Kidney tubule cell (primary cell): Measurements from ENCODE around the gene GNG12.

Experiments
- DNase-seq: peaks from one replicate; pipeline ENCODE4 v3.0.0-alpha.2; 2018; ENCODE audit warnings: low spot score

Gene GNG12

GRCh38 chr1:67832737-67833601 is at the start of gene GNG12:
GNG12 (minus strand) TSS chr1:67833467; CDS start chr1:67707686, 125,781 bp downstream.
- DNase-seq = peak; percentile 86

GRCh38 chr1:67882196-67882958 is 49.1 kb upstream of the GNG12 start:
- no peak for DNase-seq

- peak; percentile 10 for DNase-seq
Observed at GRCh38 chr1:67880056-67880601, 46.9 kb upstream of the GNG12 start.

DNA sequence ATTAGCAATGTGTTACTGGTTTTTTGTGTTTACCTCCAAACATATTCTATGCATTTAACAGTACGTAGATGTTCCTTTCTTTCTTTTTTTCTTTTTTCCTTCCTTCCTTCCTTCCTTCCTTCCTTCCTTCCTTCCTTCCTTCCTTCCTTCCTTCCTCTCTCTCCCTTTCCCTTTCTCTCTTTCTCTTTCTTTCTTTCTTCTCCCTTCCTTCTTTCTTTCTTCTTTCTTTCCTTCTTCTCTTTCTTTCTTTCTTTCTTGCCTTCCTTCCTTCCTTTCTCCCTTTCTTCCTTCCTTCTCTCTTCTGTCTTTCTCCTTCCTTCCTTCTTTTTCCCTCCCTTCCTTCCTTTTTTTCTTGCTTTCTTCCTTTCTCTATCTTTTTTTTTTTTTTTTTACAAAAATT is 46.2 kb upstream of the GNG12 start:
- no peak for DNase-seq

DNA sequence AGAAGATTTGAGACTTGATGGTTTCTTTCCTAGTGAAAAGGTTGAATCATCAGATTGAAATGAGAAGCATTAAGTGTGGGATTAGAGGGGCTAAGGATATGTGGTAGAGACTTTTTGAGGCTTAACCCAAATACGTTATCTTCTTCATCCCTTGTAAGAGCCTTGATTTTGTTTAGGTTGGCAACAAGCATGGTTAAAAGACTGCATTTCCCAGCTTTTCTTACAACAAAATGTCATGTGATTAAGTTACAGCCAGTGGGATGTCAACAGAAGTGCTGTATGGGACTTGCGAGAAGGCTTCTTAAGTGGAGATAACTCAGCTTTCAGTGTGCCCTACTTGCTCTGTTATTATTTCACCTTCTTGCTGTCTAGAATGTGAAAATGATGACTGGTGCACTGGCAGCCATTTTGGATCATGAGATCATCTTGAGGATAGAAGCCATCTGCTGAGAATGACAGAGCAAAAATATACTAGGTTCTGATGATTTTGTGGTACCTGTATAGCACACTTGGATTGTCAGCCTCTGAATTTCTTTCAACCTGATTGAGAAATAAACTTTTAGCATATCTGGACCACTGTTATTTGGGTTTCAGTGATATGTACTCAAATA is 41.3 kb upstream of the GNG12 start:
- DNase-seq = no peak

GRCh38 chr1:67869233-67869632 is 36.0 kb upstream of the GNG12 start:
- no peak for DNase-seq

- DNase-seq = no peak
Observed at GRCh38 chr1:67863637-67864036, 30.4 kb upstream of the GNG12 start.

- no peak for DNase-seq
Observed at GRCh38 chr1:67862685-67863084, 29.4 kb upstream of the GNG12 start.

DNA sequence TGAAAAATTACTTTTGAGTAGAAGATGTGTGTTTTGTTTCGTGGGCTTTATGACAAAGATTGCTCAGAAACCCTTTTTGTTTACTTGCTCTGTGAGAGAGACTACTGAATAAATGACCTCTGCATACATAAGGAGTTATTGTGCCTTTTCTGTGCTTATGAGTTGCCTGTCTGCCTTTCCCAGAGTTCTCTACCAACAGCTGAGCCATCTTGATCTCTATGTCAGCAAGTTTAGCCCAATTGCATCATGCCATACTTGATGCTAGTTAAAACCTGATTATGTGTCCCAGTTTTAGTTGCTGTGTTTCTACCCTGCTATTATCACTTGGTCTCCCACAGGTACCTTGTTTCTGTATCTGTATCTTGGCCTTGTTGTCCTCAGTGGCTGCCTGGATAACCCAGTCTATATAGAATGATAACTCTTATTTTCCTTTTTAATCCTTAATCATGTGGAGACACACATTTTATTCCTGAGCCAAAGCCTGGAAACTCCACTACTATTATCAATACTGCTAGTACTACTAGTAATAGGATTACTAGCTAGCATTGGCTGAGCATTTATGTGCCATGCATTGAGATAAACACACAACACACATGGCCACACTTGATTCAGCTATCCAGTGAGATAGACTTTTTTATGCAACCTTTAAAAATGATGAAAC is 28.7 kb upstream of the GNG12 start:
- DNase-seq = no peak

DNA sequence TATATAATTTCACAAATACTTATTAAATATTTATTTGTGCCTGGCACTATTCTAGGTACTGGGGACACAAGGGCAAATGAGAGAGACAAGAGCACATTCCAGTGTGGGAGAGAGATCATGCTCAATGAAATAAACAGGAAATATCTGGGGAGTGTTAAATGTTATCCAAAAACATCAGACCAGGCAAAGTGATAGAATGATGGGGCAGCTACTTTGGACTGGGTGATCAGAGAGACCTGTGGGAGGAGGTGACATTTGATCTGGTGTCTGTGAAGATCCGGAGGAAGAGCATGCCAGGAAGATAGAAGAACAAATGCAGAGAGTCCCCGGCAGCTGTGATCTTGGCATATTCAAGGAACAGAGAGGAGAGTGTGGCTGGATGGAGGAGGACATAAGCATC is 27.5 kb upstream of the GNG12 start:
- no peak for DNase-seq

DNA sequence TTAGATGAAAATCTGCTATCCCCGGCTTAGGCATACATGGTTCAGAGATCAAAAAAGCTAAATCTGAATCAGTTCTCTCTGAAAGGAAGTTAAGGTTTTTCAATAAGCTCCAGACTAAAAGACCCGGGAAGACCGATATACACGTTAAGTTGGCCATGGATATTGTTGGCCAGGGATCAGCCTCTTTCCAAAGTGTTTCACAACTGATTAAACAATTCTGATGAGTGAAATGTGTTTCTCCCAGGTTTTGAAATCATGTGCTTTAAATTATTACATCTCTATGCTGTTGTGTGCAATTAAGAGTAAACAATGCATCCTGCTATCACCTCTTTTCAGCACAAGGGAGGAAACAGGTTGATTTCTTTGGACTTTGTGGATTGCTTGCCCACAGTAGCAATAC is 23.7 kb upstream of the GNG12 start:
- DNase-seq = no peak

GRCh38 chr1:67855961-67856360 is 22.7 kb upstream of the GNG12 start:
- DNase-seq = no peak

DNA sequence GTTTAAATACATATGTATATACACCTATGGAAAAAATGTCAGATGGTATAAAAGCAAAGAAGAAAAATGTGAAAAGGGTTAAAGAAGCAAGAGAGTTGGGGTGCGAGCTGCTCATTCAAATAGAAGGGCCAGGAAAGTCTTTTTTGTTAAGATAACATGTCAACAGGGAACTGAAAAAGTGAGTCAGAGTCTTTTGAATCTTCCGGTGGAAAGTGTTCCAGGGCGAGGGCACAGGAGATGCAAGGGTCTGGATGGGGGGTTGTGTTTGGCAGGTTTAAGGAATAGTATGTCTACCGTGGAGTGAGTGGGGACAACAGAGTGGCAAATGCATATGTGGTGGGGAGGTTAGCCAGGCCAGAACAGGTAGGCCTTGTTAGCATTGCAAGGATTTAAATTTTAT is 22.2 kb upstream of the GNG12 start:
- no peak for DNase-seq

DNA sequence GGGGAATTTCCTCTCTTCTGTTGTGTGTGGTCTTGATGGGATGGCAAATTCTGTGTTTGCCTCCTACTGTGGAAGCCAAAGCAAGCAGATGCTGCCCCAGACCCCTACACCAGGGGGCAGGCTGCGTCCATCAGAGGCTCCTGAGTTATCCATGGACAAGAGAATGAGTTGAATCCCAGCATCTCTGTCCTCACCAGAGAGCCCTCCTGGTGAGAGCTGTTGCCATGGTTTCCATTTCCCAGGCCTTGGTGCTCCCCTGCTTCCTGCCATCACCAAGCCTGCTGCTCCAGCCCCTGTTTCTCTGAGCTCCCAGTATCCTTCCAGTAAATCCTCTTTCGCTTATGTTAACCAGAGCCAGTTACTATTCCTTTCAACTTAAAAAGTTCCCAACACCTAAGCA is 20.4 kb upstream of the GNG12 start:
- DNase-seq = peak; percentile 80

DNA sequence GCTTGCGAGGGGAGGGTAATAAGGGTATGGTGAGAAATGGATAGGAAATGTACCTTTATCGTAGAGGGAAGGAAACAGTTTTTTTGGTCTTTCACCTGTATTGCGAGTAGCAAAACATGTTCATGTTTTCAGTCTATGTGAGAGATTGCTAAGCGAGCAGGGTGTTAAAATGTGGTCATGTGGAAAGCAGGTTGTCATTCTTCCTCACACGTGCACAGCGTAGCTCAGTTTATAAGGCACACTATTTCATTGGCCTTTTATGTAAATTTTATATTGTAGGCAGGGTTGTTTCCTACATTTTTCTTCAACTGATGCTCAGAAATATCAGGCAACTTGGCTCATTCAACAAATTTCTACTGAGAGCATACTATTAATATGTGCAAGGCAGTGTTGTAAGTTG is 18.5 kb upstream of the GNG12 start:
- DNase-seq = no peak

- peak; percentile 97 for DNase-seq
Observed at GRCh38 chr1:67850611-67851075, 17.4 kb upstream of the GNG12 start.

GRCh38 chr1:67850151-67850551 is 16.9 kb upstream of the GNG12 start:
- DNase-seq = peak; percentile 66

DNA sequence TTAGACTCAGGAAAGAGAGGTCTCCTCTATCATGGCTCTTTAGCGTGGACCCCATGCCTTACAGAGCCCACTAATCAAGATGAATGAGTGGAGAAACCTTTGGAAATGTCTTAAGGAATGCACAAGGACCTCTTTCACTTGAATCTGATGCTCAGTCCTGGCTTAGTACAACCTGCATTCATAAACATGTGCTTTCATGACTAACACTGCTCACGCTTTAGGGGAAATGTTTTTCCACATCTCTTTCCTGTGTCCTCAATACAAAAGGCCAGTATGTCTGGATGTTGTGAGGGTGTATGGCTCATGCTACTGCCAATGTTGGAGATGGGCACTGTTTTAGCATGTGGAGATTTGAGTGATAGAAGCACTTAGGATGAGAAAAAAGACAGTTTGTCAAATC is 14.2 kb upstream of the GNG12 start:
- peak; percentile 22 for DNase-seq

DNA sequence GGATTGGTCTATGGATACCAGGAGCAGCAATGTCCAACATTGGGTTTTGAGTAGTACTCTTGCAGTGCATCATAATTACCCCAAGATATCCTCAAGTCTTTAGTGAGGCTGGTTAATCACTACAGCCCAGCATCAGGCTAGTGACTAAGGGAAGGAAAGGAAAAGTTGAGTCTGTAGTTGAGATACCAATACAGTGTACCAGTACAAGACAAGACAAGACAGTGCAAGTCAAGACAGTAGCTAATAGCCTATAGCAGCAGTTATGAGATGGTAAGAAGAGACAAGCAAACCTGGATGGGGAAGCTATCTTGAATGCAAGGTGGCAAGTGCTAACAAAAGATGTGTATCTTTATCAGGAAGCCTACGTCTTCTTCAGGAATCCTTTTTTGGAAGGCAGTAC is 13.3 kb upstream of the GNG12 start:
- no peak for DNase-seq

GRCh38 chr1:67844988-67845387 is 11.7 kb upstream of the GNG12 start:
- DNase-seq = no peak

GRCh38 chr1:67843746-67844145 is 10.5 kb upstream of the GNG12 start:
- no peak for DNase-seq

GRCh38 chr1:67843331-67843730 is 10.1 kb upstream of the GNG12 start:
- no peak for DNase-seq
